ENCODE data around the gene PROB1. TPM values are rescaled to one million over a fixed set of nuclear protein-coding genes. Genes with fewer than 3 reads are reported as not detected.
A peak's percentile ranks its signal among the peaks of the same experiment; 100 is the strongest.

The PROB1 gene
- total RNA-seq, 2 experiments from 2014 or later: 5.5 TPM

- Mint-ChIP-seq H3K9me3 (no peaks in the 10 kb centered on the region), H3K4me3 (no peak overlapping the region), H3K4me1 (peaks cover 46% of the 10 kb centered on the region), H3K36me3 (ENCODE audit: low read depth) (peaks cover 28% of the 10 kb centered on the region), H3K27ac (peak overlapping the region; percentile 36), H3K27me3 (no peaks in the 10 kb centered on the region)
- POLR2A ChIA-PET: interaction anchor here (0.7 to 11.1 kb wide), 16 partner anchors 9 to 880 kb away, joined by 3 to 137 read pairs (median 4); partner anchors contain the start of genes DNAJC18, ETF1, PAIP2 and SMIM33
- CTCF ChIA-PET: interaction anchor here (0.5 to 9.4 kb wide), 49 partner anchors 8 to 343 kb away, joined by 3 to 329 read pairs (median 5); partner anchors contain the start of genes CXXC5, DNAJC18, SMIM33 and STING1
- peak; percentile 59 for DNase-seq
Measured at GRCh38 chr5:139422307-139422893, 27.5 kb upstream of the PROB1 start.

- no peak for DNase-seq
- Mint-ChIP-seq H3K4me1 (peaks cover 72% of the 10 kb centered on the region), H3K36me3 (ENCODE audit: low read depth) (peaks cover 33% of the 10 kb centered on the region), H3K27me3 (no peaks in the 10 kb centered on the region), H3K9me3 (no peaks in the 10 kb centered on the region), H3K4me3 (no peak overlapping the region), H3K27ac (peak overlapping the region; percentile 48)
- CTCF ChIA-PET: interaction anchor here (0.6 to 9.4 kb wide), 17 partner anchors 9 to 346 kb away, joined by 3 to 329 read pairs (median 5); partner anchors contain the start of genes DNAJC18, SPATA24 and STING1
- POLR2A ChIA-PET: interaction anchor here (1.1 to 11.1 kb wide), 11 partner anchors 15 to 142 kb away, joined by 4 to 137 read pairs (median 9); partner anchors contain the start of genes DNAJC18, MZB1, SMIM33 and SPATA24
Measured at GRCh38 chr5:139419226-139420192, 24.6 kb upstream of the PROB1 start.

GRCh38 chr5:139418793-139419192, 23.9 kb upstream of the PROB1 start:
- no peak overlapping the region for H3K27ac Mint-ChIP-seq
- H3K4me3 Mint-ChIP-seq: no peak overlapping the region
- H3K4me1 Mint-ChIP-seq: peaks cover 76% of the 10 kb centered on the region
- H3K36me3 Mint-ChIP-seq (ENCODE audit: low read depth): peaks cover 29% of the 10 kb centered on the region
- ChIA-PET POLR2A (interaction anchor here (1.1 to 11.1 kb wide), 8 partner anchors 15 to 143 kb away, joined by 3 to 137 read pairs (median 9); partner anchors contain the start of genes MZB1, SMIM33, SPATA24 and STING1), CTCF (interaction anchor here (0.6 to 9.4 kb wide), 9 partner anchors 9 to 826 kb away, joined by 3 to 329 read pairs (median 4); partner anchors contain the start of genes DNAJC18 and STING1)
- no peaks in the 10 kb centered on the region for H3K27me3 Mint-ChIP-seq
- no peaks in the 10 kb centered on the region for H3K9me3 Mint-ChIP-seq
- no peak for DNase-seq

GRCh38 chr5:139417214-139417613, 22.3 kb upstream of the PROB1 start:
- CTCF ChIA-PET: interaction anchor here (0.6 to 9.4 kb wide), 5 partner anchors 41 to 158 kb away, joined by 3 to 329 read pairs (median 5); partner anchors contain the start of gene PAIP2
- Mint-ChIP-seq H3K4me3 (no peak overlapping the region), H3K27ac (peak overlapping the region; percentile 93), H3K36me3 (ENCODE audit: low read depth) (peaks cover 31% of the 10 kb centered on the region), H3K27me3 (no peaks in the 10 kb centered on the region), H3K9me3 (no peaks in the 10 kb centered on the region), H3K4me1 (peaks cover 83% of the 10 kb centered on the region)
- DNase-seq: no peak
- POLR2A ChIA-PET: interaction anchor here (0.7 to 11.1 kb wide), 12 partner anchors 13 to 145 kb away, joined by 3 to 137 read pairs (median 16); partner anchors contain the start of genes DNAJC18, MZB1, SLC23A1 and SPATA24

- Mint-ChIP-seq H3K27ac (peak overlapping the region; percentile 93), H3K4me3 (no peak overlapping the region), H3K36me3 (ENCODE audit: low read depth) (peaks cover 31% of the 10 kb centered on the region), H3K9me3 (no peaks in the 10 kb centered on the region), H3K27me3 (no peaks in the 10 kb centered on the region), H3K4me1 (peaks cover 81% of the 10 kb centered on the region)
- POLR2A ChIA-PET: interaction anchor here (0.7 to 11.1 kb wide), 12 partner anchors 13 to 146 kb away, joined by 3 to 137 read pairs (median 9); partner anchors contain the start of genes DNAJC18, MATR3, MZB1 and SLC23A1
- DNase-seq: no peak
- CTCF ChIA-PET: interaction anchor here (0.6 to 3.2 kb wide), 8 partner anchors 75 to 220 kb away, joined by 3 to 20 read pairs (median 4); partner anchors contain the start of gene PAIP2
Measured at GRCh38 chr5:139416651-139417050, 21.7 kb upstream of the PROB1 start.

GRCh38 chr5:139415869-139416268, 21.0 kb upstream of the PROB1 start:
- Mint-ChIP-seq H3K4me1 (peaks cover 81% of the 10 kb centered on the region), H3K4me3 (peak overlapping the region; percentile 33), H3K9me3 (no peaks in the 10 kb centered on the region), H3K27me3 (no peaks in the 10 kb centered on the region), H3K27ac (peak overlapping the region; percentile 93), H3K36me3 (ENCODE audit: low read depth) (peaks cover 32% of the 10 kb centered on the region)
- no peak for DNase-seq
- ChIA-PET CTCF (interaction anchor here (0.6 to 3.2 kb wide), 16 partner anchors 10 to 849 kb away, joined by 3 to 20 read pairs (median 4); partner anchors contain the start of gene SPATA24), POLR2A (interaction anchor here (0.8 to 11.1 kb wide), 22 partner anchors 12 to 236 kb away, joined by 3 to 137 read pairs (median 5); partner anchors contain the start of genes DNAJC18, MATR3, MZB1 and PAIP2)

GRCh38 chr5:139415221-139415861, 20.4 kb upstream of the PROB1 start:
- no peaks in the 10 kb centered on the region for H3K27me3 Mint-ChIP-seq
- peak; percentile 59 for DNase-seq
- H3K4me3 Mint-ChIP-seq: peak overlapping the region; percentile 33
- H3K27ac Mint-ChIP-seq: peak overlapping the region; percentile 93
- CTCF ChIA-PET: interaction anchor here (0.6 to 3.2 kb wide), 17 partner anchors 9 to 849 kb away, joined by 3 to 20 read pairs (median 4); partner anchors contain the start of gene SPATA24
- peaks cover 32% of the 10 kb centered on the region for H3K36me3 Mint-ChIP-seq (ENCODE audit: low read depth)
- POLR2A ChIA-PET: interaction anchor here (0.8 to 11.1 kb wide), 24 partner anchors 11 to 872 kb away, joined by 3 to 137 read pairs (median 5); partner anchors contain the start of genes ETF1, HSPA9, MATR3 and MZB1
- peaks cover 77% of the 10 kb centered on the region for H3K4me1 Mint-ChIP-seq
- H3K9me3 Mint-ChIP-seq: no peaks in the 10 kb centered on the region

- no peaks in the 10 kb centered on the region for H3K27me3 Mint-ChIP-seq
- H3K4me3 Mint-ChIP-seq: peak overlapping the region; percentile 31
- peak overlapping the region; percentile 93 for H3K27ac Mint-ChIP-seq
- ChIA-PET CTCF (interaction anchor here (0.9 to 3.2 kb wide), 12 partner anchors 8 to 361 kb away, joined by 3 to 20 read pairs (median 5); partner anchors contain the start of gene SPATA24), POLR2A (interaction anchor here (0.8 to 11.1 kb wide), 24 partner anchors 9 to 871 kb away, joined by 3 to 137 read pairs (median 5); partner anchors contain the start of genes DNAJC18, ETF1, HSPA9 and MATR3)
- no peaks in the 10 kb centered on the region for H3K9me3 Mint-ChIP-seq
- no peak for DNase-seq
- H3K4me1 Mint-ChIP-seq: peaks cover 71% of the 10 kb centered on the region
- peaks cover 32% of the 10 kb centered on the region for H3K36me3 Mint-ChIP-seq (ENCODE audit: low read depth)
Measured at GRCh38 chr5:139414581-139415130, 19.8 kb upstream of the PROB1 start.

- POLR2A ChIA-PET: interaction anchor here (0.9 to 11.1 kb wide), 18 partner anchors 9 to 839 kb away, joined by 3 to 137 read pairs (median 5); partner anchors contain the start of genes DNAJC18, HSPA9, MATR3 and MZB1
- Mint-ChIP-seq H3K4me1 (peaks cover 67% of the 10 kb centered on the region), H3K36me3 (ENCODE audit: low read depth) (peaks cover 30% of the 10 kb centered on the region), H3K27me3 (no peaks in the 10 kb centered on the region), H3K9me3 (no peaks in the 10 kb centered on the region), H3K27ac (peak overlapping the region; percentile 93), H3K4me3 (peak overlapping the region; percentile 43)
- DNase-seq: no peak
- CTCF ChIA-PET: interaction anchor here (0.6 to 3.2 kb wide), 11 partner anchors 7 to 362 kb away, joined by 3 to 20 read pairs (median 4); partner anchors contain the start of gene SPATA24
Measured at GRCh38 chr5:139413963-139414362, 19.1 kb upstream of the PROB1 start.

- DNase-seq: no peak
- Mint-ChIP-seq H3K27me3 (no peaks in the 10 kb centered on the region), H3K27ac (peak overlapping the region; percentile 93), H3K36me3 (ENCODE audit: low read depth) (peaks cover 23% of the 10 kb centered on the region), H3K4me3 (no peak overlapping the region), H3K9me3 (no peaks in the 10 kb centered on the region), H3K4me1 (peaks cover 59% of the 10 kb centered on the region)
- ChIA-PET POLR2A (interaction anchor here (1.3 to 11.1 kb wide), 7 partner anchors 9 to 68 kb away, joined by 3 to 137 read pairs (median 10); partner anchors contain the start of genes DNAJC18, MZB1, SPATA24 and STING1), CTCF (interaction anchor here (0.8 kb wide), 1 partner anchor 11 kb away, joined by 3 read pairs; no protein-coding TSS in a partner anchor)
Measured at GRCh38 chr5:139413153-139413552, 18.2 kb upstream of the PROB1 start.
